ENCODE measurements around the gene MATR3. TPM values are rescaled to one million over a fixed set of nuclear protein-coding genes. Genes with fewer than 3 reads are reported as not detected.
"Not testable (repeated sequence)": the region's sequence is repeated elsewhere in the genome, so short reads cannot be mapped to it uniquely, and the experiment has no call there.

The MATR3 gene
- total RNA-seq, 4 donors from 2014 or later, result 115 to 188 (median 156) TPM

GRCh38 chr5:139268364-139269202, 25.0 kb upstream of the MATR3 start:
- Histone ChIP-seq H3K36me3 (no peaks in the 10 kb centered on the region), H3K27me3 (no peaks in the 10 kb centered on the region), H3K9me3 (no peaks in the 10 kb centered on the region), H3K4me1 (peaks cover 41 to 46% of the 10 kb centered on the region in 2 donors), H3K4me3 (peak overlapping the region in 2 of 4 donors; percentile 9 to 10), H3K27ac (peak overlapping the region; percentile 92 to 98 (median 97))
- no peak for ATAC-seq
- DNase-seq, result no peak
- in situ Hi-C loops (cut with MboI; ENCODE audit: low sequenced_read_pairs in 4 of 4) (loop anchor here (5.0 to 25.0 kb wide), 5 partner anchors 444 to 694 kb away; partner anchors contain the start of genes HSPA9 (in 4 of the 4) and CTNNA1 (in 1 of the 4)), intact Hi-C loops (cut with DNase I; ENCODE audit: low total_unique reads) (loop anchor here (10.0 kb wide), 1 partner anchor 804 kb away; the partner anchor contains the start of gene EGR1)
- TF ChIP-seq CTCF (IDR thresholded peaks at IDR 0.05 in 4 of 5, conservative IDR thresholded peaks at IDR 0.05 in 1 of 5), result peak in 1 of 5 experiments; percentile 6
- TF ChIP-seq POLR2A (IDR thresholded peaks at IDR 0.05), result no peak

GRCh38 chr5:139270718-139271117, 22.8 kb upstream of the MATR3 start:
- not testable (repeated sequence) for H3K27me3 ChIP-seq, H3K36me3 ChIP-seq, H3K4me3 ChIP-seq, H3K9me3 ChIP-seq, ATAC-seq
- Histone ChIP-seq H3K27ac (peak overlapping the region; percentile 92 to 98 (median 97)), H3K4me1 (peaks cover 58 to 60% of the 10 kb centered on the region in 2 donors)
- intact Hi-C loops (cut with DNase I; ENCODE audit: low total_unique reads) (loop anchor here (5.0 kb wide), 3 partner anchors 73 to 138 kb away; partner anchors contain the start of gene SIL1), in situ Hi-C loops (cut with MboI; ENCODE audit: low sequenced_read_pairs in 4 of 4) (loop anchor here in 2 of 4 donors (25.0 kb wide), 1 partner anchor 683 kb away; the partner anchor contains the start of gene HSPA9 (in 2 of the 2))
- peak in 1 of 2 donors; percentile 66 for DNase-seq

GRCh38 chr5:139271201-139272027, 22.1 kb upstream of the MATR3 start:
- ATAC-seq, result peak; percentile 14 to 32
- peak overlapping the region; percentile 92 to 98 (median 97) for H3K27ac ChIP-seq
- in situ Hi-C loops (cut with MboI; ENCODE audit: low sequenced_read_pairs in 4 of 4), result loop anchor here in 2 of 4 donors (25.0 kb wide), 1 partner anchor 684 kb away; the partner anchor contains the start of gene HSPA9 (in 2 of the 2)

GRCh38 chr5:139272471-139273321, 20.8 kb upstream of the MATR3 start:
- Histone ChIP-seq H3K4me3 (peak overlapping the region in 3 of 4 donors; percentile 71 to 91 (median 77)), H3K4me1 (peaks cover 72 to 75% of the 10 kb centered on the region in 2 donors), H3K9me3 (no peaks in the 10 kb centered on the region), H3K27me3 (no peaks in the 10 kb centered on the region), H3K36me3 (peaks cover 0 to 5% of the 10 kb centered on the region in 2 donors), H3K27ac (peak overlapping the region; percentile 92 to 98 (median 97))
- in situ Hi-C loops (cut with MboI; ENCODE audit: low sequenced_read_pairs in 4 of 4), result loop anchor here in 2 of 4 donors (25.0 kb wide), 1 partner anchor 685 kb away; the partner anchor contains the start of gene HSPA9 (in 2 of the 2)
- intact Hi-C loops (cut with DNase I; ENCODE audit: low total_unique reads), result loop anchor here (5.0 kb wide), 3 partner anchors 75 to 140 kb away; partner anchors contain the start of gene SIL1
- TF ChIP-seq CTCF (IDR thresholded peaks at IDR 0.05 in 4 of 5, conservative IDR thresholded peaks at IDR 0.05 in 1 of 5) (no peak), POLR2A (IDR thresholded peaks at IDR 0.05) (no peak)
- ATAC-seq (no peak), DNase-seq (no peak)

More at GRCh38 chr5:139271201-139272027, 22.1 kb upstream of the MATR3 start:
- intact Hi-C loops (cut with DNase I; ENCODE audit: low total_unique reads), result loop anchor here (5.0 kb wide), 3 partner anchors 74 to 139 kb away; partner anchors contain the start of gene SIL1
- H3K27me3 ChIP-seq, result no peaks in the 10 kb centered on the region
- peaks cover 65 to 67% of the 10 kb centered on the region in 2 donors for H3K4me1 ChIP-seq
- H3K9me3 ChIP-seq, result no peaks in the 10 kb centered on the region
- no peak overlapping the region for H3K4me3 ChIP-seq
- no peaks in the 10 kb centered on the region for H3K36me3 ChIP-seq
- DNase-seq, result no peak
- TF ChIP-seq CTCF (IDR thresholded peaks at IDR 0.05 in 4 of 5, conservative IDR thresholded peaks at IDR 0.05 in 1 of 5) (no peak), POLR2A (IDR thresholded peaks at IDR 0.05) (no peak)
